ENCODE measurements around the gene ASTN1.
A peak's percentile ranks its signal among the peaks of the same experiment; 100 is the strongest.

Gene ASTN1

DNA sequence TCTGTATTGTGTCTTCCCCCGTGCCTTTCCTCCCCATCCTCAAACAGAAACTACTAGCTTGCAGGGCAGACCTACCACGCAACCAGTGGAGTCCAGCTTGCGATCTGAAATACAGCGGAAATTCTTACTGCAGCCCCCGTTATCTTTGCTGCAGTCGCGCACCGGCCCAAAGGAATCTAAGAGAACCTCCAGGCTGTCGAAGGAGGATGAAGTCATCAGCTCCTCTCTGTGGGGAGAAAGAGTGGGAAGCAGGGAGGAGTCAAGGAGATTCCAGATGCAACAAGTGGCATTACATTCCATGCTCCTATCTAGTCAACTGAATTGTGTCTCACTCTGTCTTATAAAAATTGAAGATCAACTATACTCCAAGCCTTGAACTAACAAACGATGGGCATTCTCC, 206.9 kb downstream of the ASTN1 start:
- intact Hi-C loops (cut with DNase I) = no loop called here
- peak in 2 of 42 donors; percentile 29 to 38 for DNase-seq

- intact Hi-C loops (cut with DNase I) = no loop called here
- DNase-seq = no peak
Measured at GRCh38 chr1:176954242-176954641, 210.3 kb downstream of the ASTN1 start.

- no peak for DNase-seq
- intact Hi-C loops (cut with DNase I) = no loop called here
Measured at GRCh38 chr1:176950736-176951324, 213.7 kb downstream of the ASTN1 start.

GRCh38 chr1:176949033-176949662, 215.4 kb downstream of the ASTN1 start:
- peak in 30 of 42 donors; percentile 6 to 63 (median 22) for DNase-seq
- intact Hi-C loops (cut with DNase I) = no loop called here

DNA sequence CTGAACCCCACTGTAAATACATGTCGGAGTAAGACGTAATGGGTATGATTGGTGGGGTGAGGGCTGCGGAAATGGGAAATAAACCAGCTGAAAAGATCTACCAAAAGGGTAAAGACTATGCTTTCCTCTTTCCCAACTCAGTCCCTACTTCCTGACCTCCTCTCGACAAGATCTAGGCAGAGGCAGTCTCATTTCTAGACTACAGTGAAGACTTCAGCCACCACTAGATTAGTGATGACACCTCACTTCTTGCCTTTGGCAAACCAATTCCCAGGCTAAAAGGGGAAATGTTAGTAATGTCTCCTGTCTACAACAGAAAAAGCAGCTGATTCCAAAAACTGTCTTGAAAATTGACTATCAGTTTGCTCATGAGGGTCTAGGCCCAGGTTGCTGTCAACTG, 219.9 kb downstream of the ASTN1 start:
- intact Hi-C loops (cut with DNase I) = no loop called here
- no peak for DNase-seq

- intact Hi-C loops (cut with DNase I) = no loop called here
- DNase-seq = no peak
Measured at GRCh38 chr1:176943783-176944182, 220.7 kb downstream of the ASTN1 start.

DNA sequence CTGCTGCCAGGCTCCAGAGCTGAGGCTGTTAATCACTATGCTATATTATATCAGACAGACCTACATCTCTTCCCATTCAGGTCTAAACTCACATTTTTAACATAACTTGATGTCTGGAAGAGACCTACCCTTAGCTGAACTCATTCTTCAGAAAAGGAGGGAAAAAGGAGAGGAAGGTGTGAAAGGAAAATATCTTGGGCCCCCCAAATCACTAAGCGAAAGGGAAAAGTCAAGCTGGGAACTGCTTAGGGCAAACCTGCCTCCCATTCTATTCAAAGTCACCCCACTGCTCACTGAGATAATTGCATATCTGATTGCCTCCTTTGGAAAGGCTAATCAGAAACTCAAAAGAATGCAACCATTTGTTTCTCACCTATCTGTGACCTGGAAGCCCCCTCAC, 222.2 kb downstream of the ASTN1 start:
- intact Hi-C loops (cut with DNase I) = no loop called here
- no peak for DNase-seq

- intact Hi-C loops (cut with DNase I) = no loop called here
- no peak for DNase-seq
Measured at GRCh38 chr1:176939993-176940392, 224.5 kb downstream of the ASTN1 start.

DNA sequence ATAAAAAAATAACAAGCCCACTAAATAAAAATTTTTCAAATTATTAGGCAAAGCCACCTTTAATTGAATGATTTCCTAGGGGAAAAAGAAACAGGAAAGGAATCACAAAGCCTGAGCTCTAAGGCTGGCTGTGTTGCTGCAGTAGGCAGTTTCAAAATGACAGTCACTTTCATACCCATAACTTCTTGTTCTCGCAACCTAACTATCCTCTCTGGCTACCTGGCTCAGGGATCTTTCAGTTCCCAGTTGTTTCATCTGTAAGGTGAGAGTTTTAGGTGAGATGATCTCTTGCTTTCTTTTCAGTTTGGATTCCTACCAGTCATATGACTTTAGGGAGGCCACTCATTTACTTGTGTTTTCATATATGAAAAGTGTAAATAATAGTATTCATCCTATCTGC, 226.1 kb downstream of the ASTN1 start:
- intact Hi-C loops (cut with DNase I) = no loop called here
- DNase-seq = no peak

GRCh38 chr1:176934370-176934769, 230.1 kb downstream of the ASTN1 start:
- DNase-seq = no peak
- intact Hi-C loops (cut with DNase I) = no loop called here

DNA sequence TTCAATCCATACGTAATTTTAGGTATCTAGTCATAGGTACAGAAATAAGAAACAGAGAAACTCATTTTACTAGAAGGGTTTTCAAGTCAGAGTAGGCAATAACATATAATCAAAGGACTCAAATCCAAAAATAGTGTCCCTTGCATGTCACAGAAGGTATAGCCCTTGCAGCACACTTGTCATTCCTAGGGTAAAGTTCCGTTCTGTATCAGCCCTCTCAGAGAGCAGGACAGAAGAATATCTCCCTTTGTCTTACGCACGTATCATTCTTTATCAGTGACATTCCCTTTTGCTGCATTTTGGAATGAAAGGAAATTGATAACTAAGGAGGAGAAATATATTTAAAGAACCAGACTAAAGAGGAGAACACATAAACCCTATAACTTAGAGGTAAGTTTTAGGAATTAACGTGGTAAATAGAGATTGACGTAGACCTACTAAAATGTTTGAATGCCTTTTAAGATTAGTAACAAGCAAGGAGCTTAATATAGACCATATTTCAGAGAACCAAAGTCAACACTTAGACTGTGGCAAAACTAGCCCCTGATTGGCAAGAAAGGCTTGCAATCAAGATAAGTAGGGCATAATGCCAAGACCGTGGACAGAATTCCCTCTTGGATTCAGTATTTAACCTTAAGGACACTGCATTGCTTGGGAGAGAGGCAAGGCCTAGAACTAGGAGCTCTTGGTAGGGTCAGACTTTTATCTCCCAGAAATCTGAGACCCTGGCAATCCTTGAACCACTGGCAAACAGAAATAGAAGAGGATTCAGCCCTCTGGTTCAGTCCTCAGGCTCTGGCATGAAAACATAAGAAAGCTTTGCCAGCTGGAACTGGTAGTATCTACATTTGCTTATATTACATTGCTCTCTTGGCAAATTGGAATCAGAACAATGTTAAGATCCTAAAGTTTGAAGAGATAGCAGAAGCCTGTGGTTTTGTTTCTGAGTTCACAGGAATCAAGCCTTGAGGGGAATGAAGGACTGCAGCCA, 232.1 kb downstream of the ASTN1 start:
- no peak for DNase-seq
- intact Hi-C loops (cut with DNase I) = no loop called here

- DNase-seq = no peak
- intact Hi-C loops (cut with DNase I) = no loop called here
Measured at GRCh38 chr1:176931526-176931925, 233.0 kb downstream of the ASTN1 start.

- DNase-seq = no peak
- intact Hi-C loops (cut with DNase I) = no loop called here
Measured at GRCh38 chr1:176926330-176927086, 238.0 kb downstream of the ASTN1 start.

DNA sequence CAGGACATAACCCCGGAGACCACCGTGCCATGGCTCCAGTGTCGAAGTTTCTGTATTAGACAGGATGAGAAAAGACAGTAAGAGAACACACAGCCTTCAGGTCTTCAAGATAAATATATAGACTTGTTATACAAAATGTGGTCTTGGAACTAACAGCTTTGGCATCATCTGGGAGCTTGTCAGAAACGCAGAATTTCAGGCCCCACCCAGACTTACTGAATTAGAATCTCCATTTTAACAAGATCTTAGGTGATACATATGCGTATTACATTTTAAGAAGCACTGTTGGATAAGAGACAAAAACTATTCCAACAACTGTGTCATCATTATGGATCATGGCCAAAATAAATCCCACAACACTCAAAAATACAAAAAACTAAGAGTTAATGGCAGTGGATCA, 239.3 kb downstream of the ASTN1 start:
- DNase-seq = no peak
- intact Hi-C loops (cut with DNase I) = no loop called here

GRCh38 chr1:176923283-176923682, 241.2 kb downstream of the ASTN1 start:
- no peak for DNase-seq
- intact Hi-C loops (cut with DNase I) = no loop called here

DNA sequence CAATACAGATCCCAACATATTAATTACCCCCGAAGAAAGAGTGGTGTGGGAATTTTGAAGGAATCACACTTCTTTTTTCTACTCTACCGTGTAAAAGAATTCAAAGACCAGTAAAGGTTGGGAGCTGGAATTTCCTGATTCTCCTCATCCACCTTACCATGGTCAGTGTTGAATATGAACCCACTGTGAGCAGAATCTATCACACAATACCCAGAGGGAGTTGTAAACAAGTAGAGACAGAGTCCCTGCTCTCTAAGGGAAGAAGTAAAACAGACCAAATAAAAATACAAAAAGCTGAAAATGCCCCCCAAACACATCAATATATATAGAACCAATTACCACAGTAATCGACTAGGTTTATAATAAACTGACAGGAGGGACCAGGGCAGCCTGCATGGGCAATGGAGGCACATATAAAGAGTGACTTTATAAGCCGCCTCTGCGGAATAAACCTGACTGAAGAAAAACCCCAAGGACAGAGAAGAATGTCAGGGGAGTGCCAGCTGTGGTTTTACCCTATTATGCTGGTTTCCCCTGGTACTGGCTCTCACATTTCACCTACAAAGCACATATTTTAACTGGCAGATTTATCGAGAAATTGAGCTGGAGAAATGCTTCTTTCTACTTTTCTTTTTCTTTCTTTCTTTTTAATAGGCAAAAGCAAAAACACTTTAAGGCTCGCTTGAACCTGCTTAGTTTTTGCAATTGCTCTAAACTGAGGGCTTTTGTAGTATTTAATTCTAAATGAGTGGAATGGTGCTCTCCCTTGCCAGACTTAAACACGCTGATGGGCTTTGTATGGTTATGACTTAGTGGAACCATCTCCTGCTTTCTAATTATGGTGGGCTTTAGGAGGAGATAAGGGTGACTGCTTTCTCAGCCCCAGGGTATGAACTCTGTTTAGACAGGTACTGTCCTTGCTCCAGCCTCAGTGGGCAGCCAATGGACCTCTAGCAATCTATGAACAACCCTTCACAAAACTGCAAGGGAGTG, 244.8 kb downstream of the ASTN1 start:
- no peak for DNase-seq
- intact Hi-C loops (cut with DNase I) = no loop called here

DNA sequence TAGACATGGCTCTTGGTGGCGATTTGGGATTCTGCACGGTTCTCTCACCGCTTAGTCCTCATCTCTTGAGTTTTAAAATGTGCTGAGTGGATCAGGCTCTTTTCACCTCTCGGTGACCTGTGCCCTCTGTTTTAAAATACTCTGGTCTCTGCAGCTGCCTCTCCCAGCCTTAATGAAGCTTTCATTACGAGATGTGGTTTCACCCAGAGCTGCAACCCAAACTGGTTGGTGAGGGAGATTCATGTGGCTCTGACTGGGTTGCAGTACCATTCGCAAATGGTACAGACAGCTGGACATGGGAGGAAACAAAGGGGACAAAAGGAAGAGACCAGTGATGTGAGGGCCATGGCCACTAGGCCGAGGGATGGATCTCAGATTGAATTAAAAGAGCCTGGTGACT, 258.9 kb downstream of the ASTN1 start:
- intact Hi-C loops (cut with DNase I) = no loop called here
- peak in 1 of 42 donors; percentile 26 for DNase-seq

GRCh38 chr1:176904057-176904751, 260.3 kb downstream of the ASTN1 start:
- peak in 25 of 42 donors; percentile 12 to 65 (median 36) for DNase-seq
- intact Hi-C loops (cut with DNase I) = no loop called here

All from head of caudate nucleus (tissue), 42 donors.